Measurements from ENCODE around the gene DICER1.

The DICER1 gene

DNA sequence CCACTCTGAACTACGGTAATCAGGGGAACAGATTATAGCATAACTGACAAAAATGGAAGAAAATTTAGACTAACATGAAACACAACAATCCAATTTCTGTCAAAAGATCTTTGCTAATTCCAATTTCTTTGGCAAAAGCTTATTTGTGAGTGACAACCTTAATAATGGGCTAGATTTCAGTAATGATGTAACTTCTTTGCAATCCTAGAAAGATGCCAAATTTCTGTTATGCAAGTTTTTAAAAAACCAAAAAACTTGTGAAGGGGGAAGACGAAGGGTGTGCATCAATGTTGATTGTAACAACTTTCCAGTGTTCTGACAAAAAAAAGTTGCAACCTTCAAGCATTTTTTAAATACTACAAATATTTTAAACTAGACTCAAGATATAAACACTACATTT lies 59.9 kb downstream of the DICER1 start:
- no peak overlapping the region for H3K4me3 ChIP-seq (ENCODE audit: low read depth, low read length)
- no peak for DNase-seq (ENCODE audit: low read depth, low spot score)
- in situ Hi-C loops (cut with HindIII; ENCODE audit: low sequenced_read_pairs), result no loop called here
- TF ChIP-seq, protein P1, sequence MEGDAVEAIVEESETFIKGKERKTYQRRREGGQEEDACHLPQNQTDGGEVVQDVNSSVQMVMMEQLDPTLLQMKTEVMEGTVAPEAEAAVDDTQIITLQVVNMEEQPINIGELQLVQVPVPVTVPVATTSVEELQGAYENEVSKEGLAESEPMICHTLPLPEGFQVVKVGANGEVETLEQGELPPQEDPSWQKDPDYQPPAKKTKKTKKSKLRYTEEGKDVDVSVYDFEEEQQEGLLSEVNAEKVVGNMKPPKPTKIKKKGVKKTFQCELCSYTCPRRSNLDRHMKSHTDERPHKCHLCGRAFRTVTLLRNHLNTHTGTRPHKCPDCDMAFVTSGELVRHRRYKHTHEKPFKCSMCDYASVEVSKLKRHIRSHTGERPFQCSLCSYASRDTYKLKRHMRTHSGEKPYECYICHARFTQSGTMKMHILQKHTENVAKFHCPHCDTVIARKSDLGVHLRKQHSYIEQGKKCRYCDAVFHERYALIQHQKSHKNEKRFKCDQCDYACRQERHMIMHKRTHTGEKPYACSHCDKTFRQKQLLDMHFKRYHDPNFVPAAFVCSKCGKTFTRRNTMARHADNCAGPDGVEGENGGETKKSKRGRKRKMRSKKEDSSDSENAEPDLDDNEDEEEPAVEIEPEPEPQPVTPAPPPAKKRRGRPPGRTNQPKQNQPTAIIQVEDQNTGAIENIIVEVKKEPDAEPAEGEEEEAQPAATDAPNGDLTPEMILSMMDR (IDR thresholded peaks at IDR 0.05; ENCODE audit: low read depth, low read length), result no peak

DNA sequence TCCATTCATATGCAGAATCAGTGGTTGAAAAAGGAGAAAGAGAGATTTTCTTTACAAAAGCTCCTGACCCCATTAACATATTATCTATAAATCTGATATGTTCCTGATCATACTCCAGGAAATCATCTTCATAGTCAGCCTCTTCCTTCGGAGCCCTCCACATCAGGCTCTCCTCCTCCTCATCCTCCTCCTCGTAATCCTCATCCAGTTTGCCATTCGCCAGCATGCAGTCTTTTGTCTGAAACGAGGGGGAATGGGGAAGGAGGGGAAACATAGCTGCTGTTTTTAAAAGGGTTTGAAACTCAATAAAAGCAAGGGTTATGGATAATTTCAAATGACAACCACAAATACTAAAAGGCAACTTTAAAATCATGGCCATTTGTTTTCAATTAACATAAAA lies 60.9 kb downstream of the DICER1 start:
- TF ChIP-seq, protein P1 (IDR thresholded peaks at IDR 0.05; ENCODE audit: low read depth, low read length), result no peak
- DNase-seq (ENCODE audit: low read depth, low spot score), result no peak
- in situ Hi-C loops (cut with HindIII; ENCODE audit: low sequenced_read_pairs), result no loop called here
- no peak overlapping the region for H3K4me3 ChIP-seq (ENCODE audit: low read depth, low read length)

DNA sequence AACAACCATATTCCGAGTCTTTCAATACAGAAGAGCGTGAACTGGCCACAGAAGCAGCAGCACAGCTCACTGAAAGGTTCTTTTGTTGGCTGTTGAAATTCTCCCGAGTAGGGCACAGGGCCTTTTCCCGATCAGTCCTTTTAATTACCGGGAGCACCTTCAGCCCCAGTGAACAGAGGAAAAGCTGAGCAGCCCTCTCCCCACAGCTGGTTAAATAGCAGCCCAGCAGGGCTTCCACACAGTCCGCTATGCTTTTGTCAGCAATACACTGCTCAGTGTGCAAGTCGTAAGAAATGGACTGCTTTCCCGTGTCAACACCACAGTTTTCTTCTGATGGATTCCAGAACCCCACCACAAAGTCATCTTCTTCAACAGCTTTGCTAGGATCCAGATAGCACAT lies 61.3 kb downstream of the DICER1 start:
- no peak overlapping the region for H3K4me3 ChIP-seq (ENCODE audit: low read depth, low read length)
- no peak for DNase-seq (ENCODE audit: low read depth, low spot score)
- TF ChIP-seq, protein P1 (IDR thresholded peaks at IDR 0.05; ENCODE audit: low read depth, low read length), result no peak
- in situ Hi-C loops (cut with HindIII; ENCODE audit: low sequenced_read_pairs), result no loop called here

DNA sequence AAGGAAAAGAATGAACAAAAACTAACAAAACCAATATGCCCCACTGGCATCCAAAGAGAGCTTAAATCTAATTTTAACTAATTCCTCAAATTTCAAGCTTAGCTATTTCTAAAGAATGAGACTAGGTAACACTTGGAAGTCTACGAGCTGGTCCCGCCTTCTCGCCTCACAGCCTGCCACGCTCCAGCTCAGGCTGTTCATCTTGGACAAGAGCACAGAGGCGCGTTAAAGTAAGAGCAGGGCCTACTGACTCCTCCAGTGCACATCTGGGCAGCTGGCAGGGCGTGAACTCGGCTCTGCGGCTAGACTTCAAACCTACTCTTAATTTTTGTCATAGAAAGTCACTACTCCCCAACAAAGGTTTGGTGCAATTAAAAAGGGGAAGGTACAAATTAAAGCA lies 64.6 kb downstream of the DICER1 start:
- TF ChIP-seq, protein P1 (IDR thresholded peaks at IDR 0.05; ENCODE audit: low read depth, low read length), result no peak
- DNase-seq (ENCODE audit: low read depth, low spot score), result no peak
- in situ Hi-C loops (cut with HindIII; ENCODE audit: low sequenced_read_pairs), result no loop called here
- no peak overlapping the region for H3K4me3 ChIP-seq (ENCODE audit: low read depth, low read length)

DNA sequence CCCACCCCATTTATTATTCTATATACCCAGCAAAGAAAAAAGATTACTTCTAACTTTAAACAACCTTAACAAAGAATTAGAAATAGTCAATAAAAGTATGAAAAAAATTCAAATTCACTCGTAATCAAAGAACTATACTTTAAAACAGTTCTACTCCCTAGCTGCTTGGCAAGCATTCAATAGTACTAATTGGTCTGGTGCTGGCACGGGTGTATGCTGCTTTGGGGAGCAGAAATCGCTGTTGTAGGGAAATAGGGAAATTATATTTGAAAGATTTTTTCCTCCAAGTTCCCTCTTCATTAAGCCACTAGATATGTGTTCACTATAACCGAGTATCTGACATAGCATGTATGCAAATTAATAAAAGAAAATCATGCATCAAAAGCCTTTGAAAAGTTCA lies 65.7 kb downstream of the DICER1 start:
- no peak for DNase-seq (ENCODE audit: low read depth, low spot score)
- no peak overlapping the region for H3K4me3 ChIP-seq (ENCODE audit: low read depth, low read length)
- in situ Hi-C loops (cut with HindIII; ENCODE audit: low sequenced_read_pairs), result no loop called here
- TF ChIP-seq, protein P1 (IDR thresholded peaks at IDR 0.05; ENCODE audit: low read depth, low read length), result no peak

DNA sequence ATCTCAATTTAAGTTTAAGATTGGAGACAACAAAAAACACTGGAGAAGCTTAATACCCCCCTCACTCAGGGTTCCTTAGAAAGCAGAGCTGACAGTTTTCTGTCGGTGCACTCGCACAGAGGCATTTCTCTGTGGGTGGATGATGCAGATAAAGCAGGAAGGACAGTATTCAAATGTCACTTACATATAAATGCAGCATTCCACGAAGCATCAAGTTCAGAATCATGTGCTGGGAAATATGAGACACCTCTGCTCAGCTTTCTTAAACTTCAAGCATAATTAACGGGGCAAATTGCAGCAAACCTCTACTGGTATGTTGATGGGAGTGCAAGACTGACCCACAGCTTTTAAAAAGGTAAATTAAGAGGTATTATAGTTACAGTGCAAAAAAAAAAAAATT lies 68.7 kb downstream of the DICER1 start:
- TF ChIP-seq, protein P1 (IDR thresholded peaks at IDR 0.05; ENCODE audit: low read depth, low read length), result no peak
- DNase-seq (ENCODE audit: low read depth, low spot score), result no peak
- no peak overlapping the region for H3K4me3 ChIP-seq (ENCODE audit: low read depth, low read length)
- in situ Hi-C loops (cut with HindIII; ENCODE audit: low sequenced_read_pairs), result no loop called here

DNA sequence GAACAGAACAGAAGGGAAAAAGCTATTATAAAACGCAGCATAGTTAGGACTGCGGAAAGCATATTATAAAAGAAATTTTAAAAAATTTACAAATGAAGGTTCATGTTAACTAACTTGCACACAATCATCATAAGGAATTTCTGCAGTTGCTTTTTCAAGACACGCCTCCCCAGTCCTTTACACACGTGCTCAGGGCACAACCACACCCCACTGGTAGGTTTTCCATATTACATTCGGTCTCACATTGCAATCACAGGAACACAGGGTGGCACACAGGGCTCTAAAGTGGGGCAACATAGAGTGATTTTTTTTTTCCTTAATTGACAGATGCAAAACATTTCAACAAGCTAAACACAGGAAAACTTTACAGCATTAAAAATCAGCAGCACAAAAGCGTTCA lies 69.7 kb downstream of the DICER1 start:
- H3K4me3 ChIP-seq (ENCODE audit: low read depth, low read length), result no peak overlapping the region
- TF ChIP-seq, protein P1 (IDR thresholded peaks at IDR 0.05; ENCODE audit: low read depth, low read length), result no peak

More for the DNA sequence above, 69.7 kb downstream of the DICER1 start:
- no peak for DNase-seq (ENCODE audit: low read depth, low spot score)
- in situ Hi-C loops (cut with HindIII; ENCODE audit: low sequenced_read_pairs), result no loop called here

Data from astrocyte of the spinal cord (primary cell).